ENCODE results near the gene SRSF3.
"Not testable (repeated sequence)": the region's sequence is repeated elsewhere in the genome, so short reads cannot be mapped to it uniquely, and the experiment has no call there.

SRSF3 gene

GRCh38 chr6:36574679-36575078, 19.5 kb upstream of the SRSF3 start:
- no peak for DNase-seq (ENCODE audit: low read depth, low spot score)

DNA sequence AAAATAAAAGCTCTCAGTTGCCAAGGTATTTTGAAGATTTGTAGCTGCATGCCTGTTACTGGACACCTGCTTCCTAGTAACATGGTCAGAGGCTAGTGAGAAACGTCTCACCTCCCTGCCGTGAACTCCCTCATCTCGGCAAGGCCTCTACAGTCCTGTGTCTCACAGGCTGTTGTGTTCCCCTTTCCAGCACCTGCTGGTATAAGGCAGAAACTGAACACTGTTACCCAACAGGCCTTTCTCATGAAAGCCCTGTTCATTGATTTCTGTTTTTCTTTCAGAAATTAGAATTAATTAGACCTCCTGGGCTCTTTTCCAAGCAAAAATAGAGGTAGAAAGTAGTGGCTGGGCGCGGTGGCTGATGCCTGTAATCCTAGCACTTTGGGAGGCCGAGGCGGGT, 17.6 kb upstream of the SRSF3 start:
- no peak for DNase-seq (ENCODE audit: low read depth, low spot score)

GRCh38 chr6:36577301-36577700, 16.9 kb upstream of the SRSF3 start:
- DNase-seq (ENCODE audit: low read depth, low spot score), result no peak

GRCh38 chr6:36578030-36578429, 16.1 kb upstream of the SRSF3 start:
- no peak for DNase-seq (ENCODE audit: low read depth, low spot score)

GRCh38 chr6:36578431-36578830, 15.7 kb upstream of the SRSF3 start:
- DNase-seq (ENCODE audit: low read depth, low spot score), result no peak

GRCh38 chr6:36580184-36580526, 14.0 kb upstream of the SRSF3 start:
- no peak for DNase-seq (ENCODE audit: low read depth, low spot score)

DNA sequence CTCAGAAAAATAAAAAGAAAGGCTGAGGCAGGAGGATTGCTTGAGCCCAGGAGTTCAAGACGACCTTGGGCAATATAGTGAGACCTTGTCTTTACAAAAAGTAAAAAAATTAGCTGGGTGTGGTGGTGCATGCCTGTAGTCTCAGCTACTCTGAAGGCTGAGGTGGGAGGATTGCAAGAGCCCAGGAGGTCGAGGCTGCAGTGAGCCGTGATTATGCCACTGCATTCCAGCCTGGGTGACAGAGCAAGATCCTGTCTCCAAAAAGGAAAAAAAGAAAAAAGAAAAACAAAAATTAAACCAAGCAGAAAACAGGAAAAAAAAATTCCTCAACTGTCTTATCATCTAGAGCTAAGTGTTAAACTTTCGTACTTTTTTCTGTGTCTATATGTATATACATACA, 12.4 kb upstream of the SRSF3 start:
- DNase-seq (ENCODE audit: low read depth, low spot score), result no peak

GRCh38 chr6:36586606-36587005, 7.6 kb upstream of the SRSF3 start:
- DNase-seq (ENCODE audit: low read depth, low spot score), result no peak

DNA sequence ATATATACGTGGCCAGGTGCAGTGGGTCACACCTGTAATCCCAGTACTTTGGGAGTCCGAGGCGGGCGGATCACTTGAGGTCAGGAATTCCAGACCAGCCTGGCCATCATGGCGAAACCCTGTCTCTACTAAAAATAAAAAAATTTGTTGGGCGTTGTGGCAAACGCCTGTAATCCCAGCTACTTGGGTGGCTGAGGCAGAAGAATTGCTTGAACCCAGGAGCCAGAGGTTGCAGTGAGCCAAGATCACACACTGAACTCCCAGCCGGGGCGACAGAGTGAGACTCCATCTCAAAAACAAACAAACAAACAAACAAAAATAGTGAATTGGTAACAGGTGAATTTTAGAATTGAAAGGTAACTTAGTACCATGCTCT, 5.1 kb upstream of the SRSF3 start:
- DNase-seq (ENCODE audit: low read depth, low spot score), result not testable (repeated sequence)

DNA sequence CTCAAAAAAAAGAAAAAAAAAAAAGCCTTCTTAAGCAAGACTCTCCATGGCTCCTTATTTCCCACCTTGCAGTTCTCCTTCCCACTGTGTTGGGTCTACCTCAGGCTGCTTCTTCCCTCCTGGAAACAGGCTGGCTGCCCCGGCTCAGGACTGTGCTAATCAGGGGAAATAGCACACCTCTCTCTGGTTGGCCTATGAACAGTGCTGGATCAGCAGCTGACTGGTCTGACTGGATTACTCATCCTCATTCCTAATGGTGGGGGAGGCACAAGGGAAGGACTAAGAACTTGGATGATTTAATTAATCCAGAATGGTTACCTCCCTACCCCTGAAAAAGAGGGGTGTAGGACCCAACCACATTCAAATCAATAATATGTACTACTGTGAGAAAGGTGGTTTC, 3.9 kb upstream of the SRSF3 start:
- DNase-seq (ENCODE audit: low read depth, low spot score), result peak; percentile 67

GRCh38 chr6:36592221-36592655, 1.9 kb upstream of the SRSF3 start:
- no peak for DNase-seq (ENCODE audit: low read depth, low spot score)

DNA sequence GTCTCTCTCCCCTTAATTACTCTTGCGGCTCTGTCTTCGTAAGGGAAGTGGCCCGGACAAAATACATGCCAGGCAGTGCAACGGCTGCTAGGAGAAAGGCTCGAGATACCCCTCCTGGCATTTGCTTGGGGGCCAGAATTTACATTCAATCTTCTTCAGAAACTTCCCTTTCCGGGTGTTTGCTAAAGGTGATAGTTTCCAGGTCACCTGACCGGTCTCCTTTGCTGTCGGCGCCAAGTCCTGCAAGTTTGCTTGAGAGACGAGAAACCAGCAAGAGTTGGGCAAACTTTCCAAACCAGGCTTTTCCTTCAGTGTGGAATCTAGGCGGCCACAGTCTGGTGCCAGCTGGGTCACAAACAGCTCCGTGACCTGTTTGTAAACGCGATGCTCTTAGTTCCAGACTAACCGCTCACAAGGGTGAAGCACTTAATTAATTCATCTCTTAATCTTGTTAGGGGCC, 563 bp upstream of the SRSF3 start:
- DNase-seq (ENCODE audit: low read depth, low spot score), result peak; percentile 85

GRCh38 chr6:36594816-36595643, 868 bp downstream of the SRSF3 start:
- no peak for DNase-seq (ENCODE audit: low read depth, low spot score)

GRCh38 chr6:36596356-36596755, 2.2 kb downstream of the SRSF3 start:
- no peak for DNase-seq (ENCODE audit: low read depth, low spot score)

- no peak for DNase-seq (ENCODE audit: low read depth, low spot score)
Measured at GRCh38 chr6:36597775-36598174, 3.6 kb downstream of the SRSF3 start.

DNA sequence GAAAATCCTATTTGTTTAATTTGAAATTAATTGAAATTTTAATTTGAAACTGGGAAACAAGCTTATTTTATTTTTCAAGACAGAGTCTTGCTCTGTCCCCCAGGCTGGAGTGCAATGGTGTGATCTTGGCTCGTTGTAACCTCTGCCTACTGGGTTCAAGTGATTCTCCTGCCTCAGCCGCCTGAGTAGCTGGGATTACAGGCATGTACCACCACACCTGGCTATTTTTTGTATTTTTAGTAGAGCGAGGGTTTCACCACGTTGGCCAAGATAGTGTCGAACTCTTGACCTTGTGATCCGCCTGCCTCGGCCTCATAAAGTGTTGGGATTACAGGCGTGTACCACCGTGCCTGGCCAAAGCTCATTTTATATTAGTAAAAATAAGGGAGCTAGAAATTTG, 4.2 kb downstream of the SRSF3 start:
- no peak for DNase-seq (ENCODE audit: low read depth, low spot score)

- no peak for DNase-seq (ENCODE audit: low read depth, low spot score)
Measured at GRCh38 chr6:36598739-36599318, 4.7 kb downstream of the SRSF3 start.

GRCh38 chr6:36599791-36600209, 5.6 kb downstream of the SRSF3 start:
- DNase-seq (ENCODE audit: low read depth, low spot score), result peak; percentile 81

- DNase-seq (ENCODE audit: low read depth, low spot score), result no peak
Measured at GRCh38 chr6:36600564-36601146, 6.5 kb downstream of the SRSF3 start.

DNA sequence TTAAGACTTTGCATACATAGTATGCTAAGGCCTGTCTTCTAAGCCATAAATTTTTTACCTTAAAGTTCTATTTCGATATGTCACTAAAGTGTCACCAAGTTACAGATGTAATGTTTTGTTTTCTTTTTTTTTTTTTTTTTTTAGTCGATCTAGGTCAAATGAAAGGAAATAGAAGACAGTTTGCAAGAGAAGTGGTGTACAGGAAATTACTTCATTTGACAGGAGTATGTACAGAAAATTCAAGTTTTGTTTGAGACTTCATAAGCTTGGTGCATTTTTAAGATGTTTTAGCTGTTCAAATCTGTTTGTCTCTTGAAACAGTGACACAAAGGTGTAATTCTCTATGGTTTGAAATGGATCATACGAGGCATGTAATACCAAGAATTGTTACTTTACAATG, 7.7 kb downstream of the SRSF3 start:
- not testable (repeated sequence) for DNase-seq (ENCODE audit: low read depth, low spot score)

DNA sequence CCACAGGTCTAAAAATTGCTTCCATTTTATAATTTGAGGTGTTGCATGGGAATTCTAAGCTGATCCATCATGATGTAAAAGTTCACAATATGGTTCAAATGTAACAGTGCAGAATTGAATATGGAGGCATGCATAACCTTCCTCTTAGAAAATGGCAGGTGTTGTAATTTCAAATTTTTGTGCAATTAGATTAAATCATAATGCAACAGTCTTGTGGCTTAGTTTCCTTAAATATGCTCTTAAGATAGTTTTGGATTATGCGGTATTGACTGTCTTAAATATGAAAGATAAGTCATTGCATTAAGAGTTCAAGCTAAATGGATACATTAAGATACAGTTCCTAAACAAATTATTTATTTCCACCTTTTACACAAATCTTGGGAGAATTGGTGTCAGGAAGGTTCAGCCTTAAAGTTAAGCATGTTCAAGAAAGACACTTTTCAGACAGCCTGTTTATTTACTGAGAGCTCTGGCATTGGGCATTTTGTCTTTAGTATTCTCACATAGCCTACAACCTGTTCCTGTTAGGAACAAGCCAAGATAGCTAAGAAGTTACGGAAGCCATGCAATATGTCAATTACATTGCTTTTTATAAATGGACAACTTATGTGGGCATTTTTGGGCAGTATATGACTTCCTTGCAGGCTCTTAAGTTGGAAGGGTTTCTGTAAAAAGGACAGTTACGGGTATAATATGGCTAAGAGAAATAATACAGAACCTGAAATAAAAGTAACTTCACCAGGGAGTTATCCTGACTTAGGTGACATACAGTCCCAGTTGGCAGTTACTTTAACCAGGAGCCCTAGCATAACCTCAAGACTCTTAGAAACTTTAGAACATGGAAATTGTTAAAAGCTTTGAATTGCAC, 9.3 kb downstream of the SRSF3 start:
- DNase-seq (ENCODE audit: low read depth, low spot score), result no peak

Data from ELF-1 (cell line).